ENCODE results near the gene TGM1.
"Not testable (repeated sequence)": the region's sequence is repeated elsewhere in the genome, so short reads cannot be mapped to it uniquely, and the experiment has no call there.

TGM1 gene

GRCh38 chr14:24252289-24253124 lies 10.5 kb downstream of the TGM1 start:
- no peak for DNase-seq

DNA sequence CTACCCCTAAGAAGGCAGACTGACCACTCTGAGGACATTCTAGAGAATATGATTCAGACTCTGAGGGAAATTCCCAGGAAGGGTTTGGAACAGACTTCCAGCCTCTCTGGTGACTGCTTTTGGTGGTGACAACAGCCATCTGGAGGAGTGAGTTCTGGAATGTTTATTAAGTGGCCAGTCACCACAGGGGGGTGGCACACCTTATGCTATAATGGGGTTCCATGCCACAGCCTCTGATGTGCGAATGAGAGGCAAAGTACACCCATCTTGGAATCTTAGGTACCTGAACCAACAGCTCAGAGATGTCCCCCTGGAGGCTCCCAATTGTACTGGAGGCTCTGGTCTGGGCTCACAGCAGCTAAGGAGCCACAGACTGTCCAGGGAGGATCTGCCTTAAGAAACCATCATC lies 11.1 kb downstream of the TGM1 start:
- no peak for DNase-seq

DNA sequence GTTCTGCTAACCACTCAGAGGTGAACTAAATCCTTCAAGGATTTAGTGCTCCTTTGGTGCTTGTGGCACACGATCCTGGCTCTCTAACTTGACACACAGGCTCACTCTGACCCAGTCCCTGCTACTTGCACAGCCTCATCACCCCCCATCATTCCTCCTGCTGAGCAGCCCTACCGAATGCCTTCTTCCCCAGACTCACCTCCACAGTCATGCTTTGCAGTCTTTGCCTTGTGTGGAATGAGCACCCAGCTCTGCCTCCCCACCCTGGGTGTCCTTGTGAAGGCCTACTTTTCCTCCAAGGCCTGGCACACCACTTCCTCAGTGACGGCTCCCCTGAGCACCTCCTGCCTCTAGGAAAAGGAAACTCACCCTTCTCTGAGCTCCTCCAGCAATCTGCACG lies 12.6 kb downstream of the TGM1 start:
- DNase-seq: no peak

GRCh38 chr14:24249230-24250021 lies 13.6 kb downstream of the TGM1 start:
- no peak for DNase-seq

GRCh38 chr14:24247422-24247821 lies 15.6 kb downstream of the TGM1 start:
- no peak for DNase-seq

- peak in 1 of 2 donors; percentile 25 for DNase-seq
Measured at GRCh38 chr14:24246765-24247212, 16.2 kb downstream of the TGM1 start.

GRCh38 chr14:24245350-24245749 lies 17.6 kb downstream of the TGM1 start:
- DNase-seq: not testable (repeated sequence)

DNA sequence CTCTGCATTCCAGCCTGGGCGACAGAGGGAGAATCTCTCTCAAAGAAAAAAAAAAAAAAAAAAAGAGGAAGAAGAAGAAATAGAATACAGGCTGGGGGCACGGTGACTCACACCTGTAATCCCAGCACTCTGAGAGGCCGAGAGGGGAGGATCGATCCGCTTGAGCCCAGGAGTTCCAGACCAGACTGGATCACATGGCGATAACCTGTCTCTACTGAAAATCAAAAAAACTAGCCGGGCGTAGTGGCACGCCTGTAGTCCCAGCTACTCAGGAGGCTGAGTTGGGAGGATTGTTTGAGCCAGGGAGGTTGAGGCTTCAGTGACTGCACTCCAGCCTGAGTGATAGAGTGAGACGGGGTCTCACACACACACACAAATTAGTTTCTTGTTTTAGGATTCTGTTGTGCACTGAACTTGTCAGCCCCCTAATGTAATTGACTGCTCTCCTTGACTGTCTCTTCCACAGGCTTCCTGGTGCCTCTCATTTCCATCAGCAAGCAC lies 19.6 kb downstream of the TGM1 start:
- DNase-seq: peak in 1 of 2 donors; percentile 12

- peak; percentile 94 to 95 for DNase-seq
Measured at GRCh38 chr14:24241829-24242443, 21.0 kb downstream of the TGM1 start.

DNA sequence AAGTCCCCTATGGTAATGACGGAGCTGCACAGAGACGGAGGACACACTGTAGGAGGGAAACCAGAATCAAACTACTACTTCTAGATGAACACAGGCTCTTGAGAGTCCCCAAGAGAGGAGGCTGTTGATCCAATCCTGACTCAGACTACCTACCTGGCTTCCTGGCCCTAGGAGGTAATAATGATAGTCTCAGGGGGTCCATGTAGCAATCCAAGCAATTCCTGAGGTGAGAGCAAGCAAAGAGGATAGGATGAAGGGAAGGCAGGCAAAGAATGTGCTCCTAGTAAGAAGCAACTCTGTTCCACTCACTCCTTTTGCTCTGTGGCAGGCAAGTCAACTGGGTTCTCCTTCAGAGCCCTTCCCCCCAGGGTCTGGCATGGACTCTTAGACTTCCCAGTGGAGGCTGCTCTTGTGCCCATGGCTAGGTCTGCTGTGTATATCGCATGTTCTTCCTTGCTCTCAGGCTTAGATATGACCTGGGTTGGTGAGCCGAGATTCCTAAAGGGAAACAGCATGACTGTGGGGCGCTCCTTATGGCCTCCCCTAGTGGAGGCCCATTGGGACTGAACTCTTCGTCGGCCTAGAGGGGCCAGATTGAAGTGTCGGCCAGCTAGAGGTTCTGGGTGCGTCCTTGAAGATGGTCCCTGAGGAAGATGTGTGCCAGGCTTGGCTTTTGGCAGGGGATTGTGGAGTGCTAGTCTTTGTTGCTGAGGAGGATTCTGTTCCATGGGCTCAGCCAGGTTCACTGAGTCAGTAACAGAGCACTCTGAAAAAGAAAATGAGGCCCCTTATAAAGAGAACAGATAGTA lies 22.7 kb downstream of the TGM1 start:
- no peak for DNase-seq

- DNase-seq: no peak
Measured at GRCh38 chr14:24238527-24239037, 24.4 kb downstream of the TGM1 start.

- no peak for DNase-seq
Measured at GRCh38 chr14:24238123-24238522, 24.9 kb downstream of the TGM1 start.

DNA sequence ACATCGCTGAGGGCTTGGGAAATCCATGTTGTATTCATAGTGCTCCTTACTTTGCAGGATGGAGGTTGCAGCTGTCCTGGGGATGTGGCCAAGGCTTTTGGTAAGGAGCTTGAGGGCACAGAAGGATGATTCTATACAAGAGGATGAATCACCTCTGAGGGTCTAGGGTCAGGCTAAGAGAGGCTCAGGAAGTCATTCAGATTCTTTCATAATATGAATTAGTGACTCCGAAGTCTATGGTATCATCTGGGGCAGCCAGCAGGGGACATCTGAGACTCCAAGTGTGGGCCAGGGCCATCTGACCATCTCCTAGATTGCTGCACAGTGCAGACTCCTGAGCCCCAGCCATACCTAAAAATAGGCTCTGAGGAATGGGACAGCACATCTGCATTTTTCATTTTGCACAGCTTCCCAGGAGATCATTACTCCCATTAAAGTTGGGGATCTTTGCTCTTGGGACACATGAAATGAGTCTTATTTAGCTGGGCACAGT lies 25.5 kb downstream of the TGM1 start:
- no peak for DNase-seq

DNA sequence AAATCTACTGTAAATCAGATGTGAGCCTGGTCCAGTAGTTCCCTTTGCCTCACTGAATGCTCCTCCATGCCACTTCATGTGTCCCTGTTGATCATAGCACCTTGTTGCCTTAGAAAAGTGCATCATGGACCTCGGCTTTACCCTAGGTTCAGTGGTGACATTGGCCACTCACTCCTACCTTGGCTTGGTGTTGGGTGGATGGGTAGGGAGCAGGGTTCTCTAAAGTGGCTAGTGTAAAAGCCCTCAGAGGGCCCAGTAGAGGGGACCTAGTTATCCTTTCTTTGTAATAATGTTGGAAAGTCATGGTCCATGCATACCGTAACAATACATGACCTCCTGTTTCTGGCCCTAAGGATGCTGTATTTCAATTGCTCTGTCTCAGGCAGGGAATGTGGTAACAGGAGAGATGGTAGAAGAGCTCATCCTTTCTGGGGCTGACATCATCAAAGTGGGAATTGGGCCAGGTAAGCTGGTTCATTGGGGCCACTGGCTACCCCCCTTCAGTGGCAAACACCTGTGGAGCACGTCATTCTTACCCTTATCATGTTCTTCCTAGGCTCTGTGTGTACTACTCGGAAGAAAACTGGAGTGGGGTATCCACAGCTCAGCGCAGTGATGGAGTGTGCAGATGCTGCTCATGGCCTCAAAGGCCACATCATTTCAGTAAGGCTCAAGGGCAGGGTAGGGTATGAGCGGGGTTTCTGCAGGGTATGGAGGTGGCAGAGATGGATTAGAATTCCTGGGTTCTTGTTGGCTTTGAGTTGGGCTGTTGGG lies 26.1 kb downstream of the TGM1 start:
- DNase-seq: no peak

DNA sequence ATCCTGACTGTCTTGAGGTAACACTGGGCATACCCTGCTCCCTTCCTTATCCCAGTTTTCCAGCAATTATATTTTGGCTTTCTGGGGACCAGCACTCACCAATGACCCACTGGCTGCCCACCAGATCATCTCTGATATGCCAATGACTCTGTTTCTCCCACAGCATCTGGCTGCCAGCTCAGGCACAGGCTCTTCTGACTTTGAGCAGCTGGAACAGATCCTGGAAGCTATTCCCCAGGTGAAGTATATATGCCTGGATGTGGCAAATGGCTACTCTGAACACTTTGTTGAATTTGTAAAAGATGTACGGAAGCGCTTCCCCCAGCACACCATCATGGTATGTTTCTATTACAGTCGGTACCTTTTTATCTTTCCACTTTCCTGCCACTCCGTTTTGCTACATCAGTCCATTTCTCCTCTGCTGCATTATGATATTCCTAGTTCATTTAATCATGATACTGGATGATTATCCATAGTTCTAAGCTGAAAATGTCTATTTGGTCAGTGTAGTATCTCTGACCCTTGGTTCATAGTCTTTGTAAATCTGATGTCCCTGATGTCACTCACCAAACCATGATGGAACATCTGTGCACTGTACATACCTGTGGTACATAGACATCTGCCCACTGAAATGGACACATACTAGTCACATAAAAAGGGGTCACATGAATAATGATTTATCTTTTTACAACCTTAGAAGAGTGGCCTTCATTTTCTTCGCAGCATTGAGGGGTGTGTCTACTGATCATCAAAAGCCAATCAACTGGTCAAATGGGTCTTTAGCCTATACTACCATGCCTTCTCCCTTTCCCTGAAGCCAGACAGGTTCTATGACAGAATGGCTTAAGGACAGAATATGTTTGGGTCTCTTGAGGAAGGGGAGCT lies 26.9 kb downstream of the TGM1 start:
- DNase-seq: no peak

GRCh38 chr14:24234095-24235005 lies 28.6 kb downstream of the TGM1 start:
- no peak for DNase-seq

DNA sequence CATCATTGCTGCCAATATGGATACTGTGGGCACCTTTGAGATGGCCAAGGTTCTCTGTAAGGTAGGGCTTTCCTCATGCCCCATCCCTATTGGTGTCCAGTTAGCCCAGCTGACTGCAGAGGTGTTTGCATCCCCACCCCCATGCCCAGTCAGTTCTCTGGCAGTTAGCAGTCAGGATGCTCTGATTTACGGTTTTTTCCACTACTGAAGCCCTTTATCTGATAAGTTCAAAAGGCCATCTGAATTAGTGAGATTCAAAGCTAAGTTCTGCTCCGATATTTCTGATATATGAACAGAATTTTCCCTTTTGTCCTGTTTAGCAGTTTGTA lies 29.5 kb downstream of the TGM1 start:
- DNase-seq: no peak

GRCh38 chr14:24232645-24233537 lies 30.1 kb downstream of the TGM1 start, which contains the start of gene GMPR2:
Gene GMPR2, plus strand, starts transcription at chr14:24232929. Its CDS starts 325 bp downstream, at chr14:24233254.
- DNase-seq: peak in 1 of 2 donors; percentile 22

Data from stimulated activated CD4-positive, alpha-beta T cell treated with anti-CD3 and anti-CD28 coated beads, Interleukin-2, amount 100 ng/mL, for 24 hours (primary cell).